HG02623 (cell line): ENCODE data around the gene FKBP8.

ENCODE experiments used
- ATAC-seq: cut with Tn5 transposase; IDR thresholded peaks from one replicate; pipeline ENCODE4 v1.9.1; 2021; ENCODE audit warnings: moderate library complexity; ENCODE audit not compliant: unreplicated experiment

The FKBP8 gene

DNA sequence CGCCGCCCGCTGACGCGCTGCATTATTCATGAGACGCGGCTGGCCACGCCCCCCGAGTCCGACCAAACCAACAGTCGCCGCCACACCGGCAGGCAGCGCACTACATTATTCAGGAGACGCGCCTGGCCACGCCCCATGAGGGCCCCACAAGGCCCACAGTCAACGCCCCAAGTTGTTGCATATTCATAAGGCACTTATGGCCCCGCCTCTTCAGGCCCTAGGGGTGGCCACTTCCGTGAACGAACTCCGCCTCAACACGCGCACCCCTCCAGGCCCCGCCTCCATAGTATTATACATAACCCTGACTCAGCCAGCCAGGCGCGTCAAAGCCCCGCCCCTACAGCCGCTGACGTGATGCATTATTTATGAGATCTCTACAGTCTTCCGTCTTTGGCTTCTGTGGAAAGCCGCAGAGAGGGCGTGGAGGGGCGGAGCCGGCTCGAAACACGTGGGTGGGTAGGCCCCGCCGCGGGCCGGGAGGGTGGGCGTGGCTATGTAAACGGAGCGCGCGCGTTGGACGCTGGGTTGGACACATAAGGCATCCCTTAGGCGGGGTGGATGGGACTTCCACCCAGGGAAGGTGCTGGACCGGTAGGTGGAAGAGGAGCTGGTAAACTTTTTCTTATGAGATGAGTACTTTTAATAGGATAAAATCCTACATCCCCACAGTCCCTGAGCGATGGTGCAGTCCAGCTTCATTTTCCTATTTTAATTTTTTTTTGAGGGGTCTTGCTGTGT is 21.1 kb downstream of the FKBP8 start:
- peak; percentile 82 for ATAC-seq

DNA sequence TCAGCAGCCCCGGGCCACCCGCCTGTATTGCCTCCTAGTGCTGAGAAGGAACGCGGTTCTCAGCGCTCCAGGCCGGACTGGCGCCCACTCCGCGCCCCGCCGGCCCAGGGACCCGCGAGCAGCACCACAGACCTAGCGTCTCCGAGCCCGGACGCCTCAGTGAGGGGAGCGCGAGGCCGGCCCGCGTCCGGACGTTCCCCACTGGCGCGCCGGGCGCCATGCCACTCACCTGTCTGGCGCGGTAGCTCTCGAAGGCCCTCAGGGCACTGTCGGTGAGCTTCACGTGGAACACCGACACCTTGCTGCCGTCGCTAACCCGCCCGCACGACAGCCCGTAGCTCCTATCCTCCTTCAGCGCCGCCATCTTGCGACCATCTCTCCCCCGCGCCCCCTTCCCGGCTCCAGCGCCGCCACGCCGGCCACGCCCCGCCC is 21.7 kb downstream of the FKBP8 start, which contains the start of gene ELL:
ELL (minus strand) TSS at position 379 of the 432 bp plus-strand sequence; CDS start at position 364, 15 bp downstream.
- peak; percentile 4 for ATAC-seq

DNA sequence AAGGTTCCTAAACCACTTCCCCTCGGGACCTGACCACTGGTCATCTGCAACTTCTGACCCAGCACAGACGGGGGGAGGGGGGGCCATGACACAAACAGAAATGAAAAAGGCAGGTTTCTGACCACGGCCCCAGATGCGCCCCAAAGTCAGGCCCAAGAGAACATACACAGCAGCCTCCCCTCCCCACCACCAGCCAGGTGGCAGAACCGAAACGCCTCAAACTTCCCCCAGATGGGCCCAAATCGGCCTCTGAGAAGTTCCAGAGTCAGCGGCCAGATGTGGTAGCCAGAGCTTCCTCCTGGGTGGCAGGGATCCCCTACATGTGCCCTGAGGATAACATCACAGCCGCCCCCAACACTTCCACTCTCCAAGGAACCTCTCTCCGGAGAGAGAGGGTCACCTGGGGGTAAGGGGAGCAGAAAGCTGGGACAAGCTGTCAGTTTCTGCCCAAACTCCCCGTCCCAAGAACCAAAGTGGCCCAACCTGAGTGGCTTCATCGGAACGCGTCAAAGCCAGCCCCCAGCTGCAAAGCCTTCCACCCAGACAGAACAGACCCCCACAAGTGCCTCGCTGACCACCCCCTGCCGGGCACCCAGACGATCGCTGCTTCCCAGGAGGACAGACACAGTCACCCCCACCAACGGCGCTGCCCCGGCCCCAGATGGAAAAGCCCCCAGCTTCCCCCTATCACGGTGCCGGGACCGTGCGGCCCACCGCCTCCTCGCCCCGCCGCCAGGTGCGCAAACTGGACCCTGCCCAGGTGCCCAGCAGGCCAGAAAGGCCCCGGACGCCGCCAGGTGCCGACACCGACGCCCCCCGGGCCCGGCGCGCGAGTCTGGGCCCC is 22.3 kb downstream of the FKBP8 start:
- no peak for ATAC-seq

DNA sequence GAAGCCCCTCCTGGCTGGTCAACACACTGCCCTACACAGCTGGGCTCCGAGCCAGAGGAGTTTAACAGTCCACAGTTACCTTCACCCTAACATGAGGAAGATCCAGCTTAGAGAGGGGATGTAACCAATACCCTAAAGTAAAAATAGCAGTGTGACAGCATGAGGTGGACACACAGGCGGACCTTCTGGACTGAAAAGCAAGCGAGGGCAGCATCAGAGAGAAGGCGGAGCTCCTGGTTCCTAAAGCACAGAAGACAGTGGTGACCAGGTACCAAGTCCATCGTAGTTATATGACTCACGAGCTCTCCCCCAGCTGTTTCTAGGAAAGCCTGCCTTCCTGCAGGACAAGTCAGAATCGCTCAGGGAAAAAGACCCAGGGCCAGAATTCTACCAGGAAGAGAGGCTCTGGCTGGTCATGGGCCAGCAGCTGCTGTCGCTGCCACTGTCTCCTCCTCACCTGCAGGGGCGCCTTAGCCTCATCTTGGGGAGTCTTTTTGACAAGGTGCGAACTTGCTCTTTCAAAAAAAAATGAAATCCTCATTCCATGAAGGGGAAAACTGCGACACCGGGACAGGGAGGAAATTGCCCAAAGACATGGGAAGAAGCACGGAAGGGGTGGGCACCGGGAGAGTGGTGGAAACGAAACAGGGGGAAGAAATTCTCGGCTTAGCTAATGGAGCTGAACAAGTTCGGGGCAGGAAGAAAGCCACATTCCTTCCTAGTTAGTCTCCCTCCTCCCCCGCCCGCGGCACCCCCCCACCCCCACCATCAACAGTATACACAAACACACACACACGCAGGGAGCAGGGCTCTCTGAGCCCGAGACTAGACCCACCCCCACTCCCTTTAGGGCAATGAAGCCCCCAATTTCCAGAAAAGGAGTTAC is 23.2 kb downstream of the FKBP8 start:
- no peak for ATAC-seq

DNA sequence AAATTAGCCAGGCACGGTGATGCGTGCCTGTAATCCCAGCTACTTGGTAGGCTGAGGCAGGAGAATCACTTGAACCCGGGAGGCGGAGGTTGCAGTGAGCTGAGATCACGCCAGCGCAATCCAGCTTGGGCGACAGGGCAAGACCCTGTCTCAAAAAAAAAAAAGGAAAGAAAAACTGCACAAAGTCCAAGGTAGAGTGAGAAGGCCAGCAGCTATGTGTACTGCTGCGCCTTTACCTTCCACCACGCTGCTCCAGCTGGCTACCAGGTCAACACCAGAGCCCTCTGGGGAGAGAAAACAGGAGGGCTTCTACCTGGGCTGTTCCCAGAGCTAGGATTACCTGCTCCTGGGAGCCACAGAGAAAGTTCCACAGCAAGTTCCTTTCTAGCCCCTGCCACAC is 24.7 kb downstream of the FKBP8 start:
- no peak for ATAC-seq

DNA sequence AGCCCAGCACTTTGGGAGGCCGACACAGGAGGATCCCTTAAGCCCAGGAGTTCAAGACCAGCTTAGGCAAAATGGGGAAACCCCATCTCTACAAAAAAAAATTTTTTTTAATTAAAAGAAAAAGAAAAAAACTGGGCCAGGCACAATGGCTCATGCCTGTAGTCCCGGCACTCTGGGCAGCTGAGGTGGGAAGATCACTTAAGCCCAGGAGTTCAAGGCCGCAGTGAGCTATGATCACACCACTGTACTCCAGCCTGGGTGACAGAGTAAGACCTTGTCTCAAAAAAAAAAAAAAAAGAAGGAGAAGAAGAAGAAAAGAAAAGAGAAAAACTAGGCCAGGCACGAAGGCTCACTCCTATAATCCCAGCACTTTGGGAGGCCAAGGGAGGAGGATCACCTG is 25.8 kb downstream of the FKBP8 start:
- no peak for ATAC-seq

DNA sequence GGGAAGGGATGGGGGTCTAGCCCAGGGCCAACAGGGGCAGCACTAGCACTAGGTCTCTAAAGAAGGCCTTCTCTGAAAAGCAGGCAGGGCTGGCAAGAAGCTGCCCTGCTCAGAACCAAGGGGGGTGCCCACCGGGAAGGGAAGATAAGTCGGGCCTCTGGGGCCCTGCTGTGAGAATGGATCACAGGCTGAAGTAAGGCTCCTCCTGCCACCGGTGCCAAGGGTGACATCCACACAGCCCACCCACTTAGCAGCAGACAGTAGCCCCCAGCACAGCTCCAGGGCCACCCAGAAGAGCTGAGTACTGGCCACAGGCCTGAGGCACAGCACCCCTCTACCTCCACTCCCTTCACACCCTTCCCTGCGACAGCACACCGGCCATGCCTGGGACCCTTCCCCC is 27.4 kb downstream of the FKBP8 start:
- no peak for ATAC-seq

DNA sequence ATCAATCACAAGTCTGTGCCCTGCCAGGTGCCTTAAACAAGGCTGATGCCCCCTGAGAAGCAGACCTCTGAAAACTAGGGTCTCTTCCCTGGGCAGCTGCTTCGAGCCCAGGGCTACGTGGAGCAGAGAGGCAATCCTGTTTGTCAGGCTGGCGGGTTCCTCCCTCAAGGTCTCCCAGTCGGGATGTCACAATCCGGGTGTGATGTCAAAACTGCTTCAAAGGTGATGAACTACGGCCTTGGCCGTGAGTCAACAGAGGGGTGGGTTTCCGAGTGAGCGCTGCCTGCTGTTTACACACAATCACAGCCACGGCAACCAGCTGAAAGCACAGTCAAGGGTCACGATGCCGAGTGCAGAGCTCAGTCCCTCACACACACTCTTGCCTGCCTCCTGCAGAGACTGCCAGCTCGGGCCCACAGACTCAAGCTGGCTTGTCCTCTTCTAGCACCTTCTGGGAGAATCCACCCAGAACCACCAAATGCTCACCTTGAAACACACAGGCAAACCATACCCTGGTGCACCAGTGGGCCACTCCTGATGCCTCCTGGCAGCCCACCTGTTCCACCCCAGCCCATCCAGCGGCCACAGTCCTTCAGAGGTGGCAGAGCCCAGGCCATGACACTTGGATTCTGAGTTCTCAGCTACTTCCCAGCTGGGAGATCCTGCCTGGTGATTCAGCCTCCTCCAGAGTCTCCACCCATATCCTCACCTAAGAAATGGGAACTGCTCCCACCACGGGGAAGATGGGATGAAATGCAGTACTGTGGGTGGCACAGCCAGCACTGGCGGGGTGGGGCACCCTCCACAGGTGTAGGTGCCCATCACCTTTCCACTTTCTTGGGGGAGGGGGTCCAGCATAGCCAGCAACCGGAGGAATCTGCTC is 28.3 kb downstream of the FKBP8 start:
- no peak for ATAC-seq

DNA sequence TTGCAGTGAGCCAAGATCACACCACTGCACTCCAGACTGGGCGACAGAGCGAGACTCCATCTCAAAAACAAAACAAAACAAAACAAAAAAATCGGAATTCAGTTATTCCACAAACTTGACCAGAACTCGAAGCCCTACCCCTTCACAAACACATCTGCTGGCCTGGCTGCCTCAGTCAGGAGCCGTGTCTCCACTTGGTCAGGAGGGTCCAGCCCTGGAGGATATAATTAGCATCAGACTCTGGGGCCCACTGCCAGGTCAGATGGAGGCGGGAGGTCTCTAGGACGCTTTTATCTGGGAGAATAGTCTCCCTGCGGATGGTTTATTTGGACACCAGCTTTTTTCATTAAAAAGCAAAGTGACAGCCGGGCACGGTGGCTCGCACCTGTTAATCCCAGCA is 29.5 kb downstream of the FKBP8 start:
- no peak for ATAC-seq

DNA sequence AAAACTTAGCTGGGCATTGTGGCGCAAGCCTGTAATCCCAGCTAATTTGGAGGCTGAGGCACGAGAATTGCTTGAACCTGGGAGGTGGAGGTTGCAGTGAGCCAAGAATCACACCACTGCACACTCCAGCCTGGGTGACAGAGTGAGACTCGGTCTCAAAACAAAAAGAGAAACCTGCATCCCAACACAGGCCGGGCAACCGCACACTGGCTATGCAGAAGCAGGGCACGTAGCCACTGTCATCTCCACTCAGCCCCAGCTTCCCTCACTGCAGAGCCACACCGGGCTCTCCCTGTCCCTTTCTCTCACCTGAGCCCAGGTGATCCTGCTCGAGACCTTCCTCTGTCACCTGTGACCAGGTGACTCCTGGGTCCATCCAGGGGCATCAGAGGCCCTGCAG is 33.2 kb downstream of the FKBP8 start:
- no peak for ATAC-seq

DNA sequence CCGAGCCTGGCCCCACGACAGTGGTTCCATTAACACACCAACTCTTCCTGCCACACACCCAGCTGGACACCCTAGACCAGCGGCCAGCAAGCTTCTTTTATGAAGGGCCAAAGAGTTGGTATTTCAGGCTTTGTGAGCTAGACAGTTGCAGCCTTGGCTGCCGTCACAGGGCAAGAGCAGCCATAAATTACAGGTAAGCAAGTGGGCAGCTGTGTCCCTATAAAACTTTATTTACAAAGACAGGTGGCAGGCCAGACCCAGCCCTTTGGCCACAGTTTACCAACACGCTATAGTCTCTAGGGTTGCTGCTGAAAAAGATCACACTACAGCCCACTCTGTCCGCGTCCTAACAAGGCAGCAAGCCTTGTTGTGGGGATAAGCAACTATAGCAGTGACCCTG is 34.8 kb downstream of the FKBP8 start:
- ATAC-seq, result no peak

DNA sequence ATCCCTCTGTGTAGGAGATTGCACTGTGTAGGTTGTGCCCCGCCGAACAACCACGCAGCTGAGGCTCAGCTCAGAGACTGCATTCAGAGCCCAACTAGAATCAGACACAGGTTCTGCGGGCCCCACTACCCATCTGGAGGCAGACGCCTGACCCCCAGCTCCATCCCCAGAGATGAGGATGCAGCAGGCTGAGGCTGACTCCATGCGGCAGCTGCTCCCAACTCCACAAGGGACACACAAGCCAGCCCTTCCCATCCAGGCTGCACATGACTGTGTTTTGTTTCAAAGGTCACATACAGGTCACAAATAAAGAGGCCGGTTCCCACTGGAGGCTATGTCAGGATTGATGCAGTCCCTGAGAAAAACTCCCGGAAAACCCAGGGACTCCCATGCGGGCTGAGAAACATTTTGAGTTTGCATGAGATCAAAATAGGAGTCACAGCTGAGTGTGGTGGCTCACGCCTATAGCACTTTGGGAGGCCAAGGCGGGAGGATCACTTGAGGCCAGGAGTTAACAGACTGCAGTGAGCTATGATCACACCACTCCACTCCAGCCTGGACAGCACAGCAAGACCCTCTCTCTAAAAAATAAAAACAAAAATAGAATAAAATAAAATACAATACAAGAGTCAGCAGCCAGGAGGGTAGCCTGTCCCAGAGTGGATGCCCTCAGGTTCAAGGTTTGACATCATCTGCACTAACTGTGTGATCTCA is 35.5 kb downstream of the FKBP8 start:
- no peak for ATAC-seq

DNA sequence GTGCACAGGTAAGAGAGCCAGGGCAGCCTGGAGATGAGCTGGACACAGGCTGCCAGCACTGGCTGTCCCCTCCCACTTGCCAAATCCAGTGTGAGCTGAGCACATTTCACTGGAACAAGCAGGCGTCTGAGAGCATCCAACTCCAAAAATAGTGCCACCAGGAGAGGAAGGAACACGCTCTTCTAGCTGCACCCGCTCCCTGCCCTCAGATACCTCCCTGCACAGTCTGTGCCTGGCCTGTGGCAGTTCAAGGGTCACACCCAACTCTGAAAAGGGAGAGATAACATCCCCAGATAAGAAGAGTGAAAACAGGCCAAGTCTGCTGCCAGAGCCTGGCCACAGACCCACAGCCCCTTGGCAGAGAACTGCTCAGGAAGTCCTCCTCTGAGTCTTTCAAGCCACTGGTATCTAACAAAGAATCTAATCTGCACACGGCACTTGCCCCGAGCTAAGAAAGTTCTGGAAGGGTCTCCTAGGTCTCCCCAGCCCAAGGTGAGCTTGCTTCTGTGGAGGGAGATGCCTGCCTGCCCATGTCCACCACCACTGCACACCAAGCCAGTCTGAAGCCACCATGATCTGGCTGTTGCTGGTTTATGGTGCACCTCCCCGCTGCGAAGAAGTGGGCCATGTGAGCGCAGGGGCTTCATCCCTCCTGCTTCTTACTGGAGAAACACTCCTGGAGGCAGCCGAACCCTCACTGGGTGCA is 36.2 kb downstream of the FKBP8 start:
- ATAC-seq, result no peak

DNA sequence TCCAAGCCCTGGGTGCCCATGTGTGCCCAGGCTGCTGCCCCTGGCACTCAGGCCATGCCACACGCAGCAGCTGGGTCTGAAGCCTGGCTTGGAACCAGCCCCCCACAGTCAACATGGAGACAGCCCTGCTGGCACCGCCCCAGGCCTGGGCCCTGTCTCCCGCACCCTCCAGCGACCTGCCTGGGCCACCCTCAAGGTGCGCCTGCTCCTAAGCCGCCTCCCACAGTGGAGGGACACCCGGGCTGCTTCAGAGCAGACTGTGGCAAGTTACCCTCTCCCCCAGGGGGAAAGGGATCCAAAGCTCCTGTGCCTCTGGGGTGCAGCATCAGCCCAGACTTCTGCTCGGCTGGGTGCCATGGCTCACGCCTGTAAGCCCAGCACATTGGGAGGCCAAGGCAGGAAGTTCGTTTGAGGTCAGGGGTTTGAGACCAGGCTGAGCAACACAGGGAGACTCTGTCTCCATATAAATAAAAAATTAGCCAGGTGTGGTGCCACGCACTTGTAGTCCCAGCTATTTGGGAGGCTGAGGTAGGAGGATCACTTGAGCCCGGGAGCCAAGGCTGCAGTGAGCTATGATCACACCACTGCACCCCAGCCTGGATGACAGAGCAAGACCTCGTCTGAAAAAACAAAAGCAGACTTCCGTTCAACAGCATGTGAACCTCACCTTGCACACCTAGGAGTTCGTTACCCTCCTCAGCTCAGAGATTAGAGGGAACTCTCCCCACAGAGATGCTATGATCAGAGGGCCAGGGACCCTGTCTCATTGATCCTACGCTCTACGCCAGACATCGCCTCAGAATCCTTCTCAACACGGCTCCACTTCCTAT is 37.1 kb downstream of the FKBP8 start:
- ATAC-seq, result no peak

DNA sequence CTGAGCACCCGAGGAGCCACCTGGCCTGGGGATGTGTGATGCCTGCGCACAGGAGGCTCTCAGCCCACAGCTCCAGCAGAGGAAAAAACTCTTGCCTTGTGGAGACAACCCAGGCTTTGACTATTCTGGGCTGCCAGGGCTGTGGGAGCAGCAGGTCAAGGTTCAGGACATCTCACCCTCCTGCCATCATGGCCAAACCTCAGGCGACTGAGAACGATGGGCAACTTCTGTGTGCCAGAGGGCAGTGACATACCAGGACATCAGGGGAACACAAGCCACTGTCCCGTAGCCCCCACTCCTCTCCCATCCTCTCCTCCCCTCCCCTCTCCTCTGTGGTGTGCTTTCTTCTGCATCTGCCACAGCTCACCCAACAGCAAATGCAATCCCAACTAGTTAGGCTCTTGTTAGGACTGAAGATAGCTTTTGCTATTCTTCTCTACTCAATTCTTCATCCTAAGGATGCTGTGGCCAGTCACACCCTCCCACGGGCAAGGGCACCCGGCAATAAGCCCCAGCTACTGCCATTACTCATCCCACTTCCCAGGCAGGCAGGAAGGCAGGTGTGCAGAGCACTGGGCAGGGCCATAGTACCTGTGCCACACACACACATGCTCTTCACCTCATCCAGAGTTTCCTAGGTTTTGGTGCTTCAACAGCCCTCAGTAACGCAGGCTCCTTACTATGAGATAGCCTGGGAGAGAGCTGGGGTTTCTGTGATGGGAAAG is 38.3 kb downstream of the FKBP8 start:
- no peak for ATAC-seq

DNA sequence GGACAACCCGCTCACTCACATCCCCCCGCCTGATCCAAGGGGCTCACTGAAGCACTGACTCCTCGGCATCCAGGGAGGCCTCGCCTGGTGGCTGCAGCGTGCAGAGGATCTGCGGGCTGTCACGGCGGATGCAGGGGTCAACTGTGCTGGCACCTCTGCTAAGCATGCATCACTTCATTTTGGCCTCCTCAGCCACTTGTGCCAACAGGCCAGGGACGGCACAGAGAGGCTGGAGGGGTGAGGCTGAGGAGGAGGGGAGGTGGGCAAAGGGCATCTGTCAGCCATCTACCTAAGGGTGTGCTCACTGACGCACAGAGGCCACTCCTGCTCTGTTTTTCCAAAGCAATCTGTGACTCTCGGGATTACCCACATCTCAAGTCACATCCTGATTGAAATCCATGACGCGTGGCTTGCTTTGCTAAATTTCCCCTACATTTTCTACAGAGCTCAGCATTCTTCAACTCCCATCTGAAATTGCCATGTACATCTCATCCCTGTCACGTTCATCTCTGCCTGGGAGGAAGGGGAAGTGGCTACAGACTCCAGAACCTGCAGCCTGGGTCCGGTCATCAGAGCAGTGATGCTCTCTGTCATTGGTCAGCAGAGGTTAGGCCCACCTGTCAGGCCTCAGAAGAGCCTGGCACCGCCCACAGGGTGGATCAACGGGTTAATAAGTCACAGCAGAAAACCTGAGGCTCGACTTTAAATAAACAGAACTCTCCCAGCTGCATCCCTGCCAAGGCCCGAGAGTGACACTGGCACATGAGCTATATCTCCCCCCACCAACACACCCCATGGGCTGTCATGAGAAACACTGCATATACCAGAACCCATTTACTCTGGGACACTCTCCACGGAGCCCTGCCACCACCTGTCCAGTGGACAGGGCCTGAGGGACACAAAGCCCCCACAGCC is 39.1 kb downstream of the FKBP8 start:
- peak; percentile 41 for ATAC-seq
